ENCODE measurements around the gene PUS10.

DNA sequence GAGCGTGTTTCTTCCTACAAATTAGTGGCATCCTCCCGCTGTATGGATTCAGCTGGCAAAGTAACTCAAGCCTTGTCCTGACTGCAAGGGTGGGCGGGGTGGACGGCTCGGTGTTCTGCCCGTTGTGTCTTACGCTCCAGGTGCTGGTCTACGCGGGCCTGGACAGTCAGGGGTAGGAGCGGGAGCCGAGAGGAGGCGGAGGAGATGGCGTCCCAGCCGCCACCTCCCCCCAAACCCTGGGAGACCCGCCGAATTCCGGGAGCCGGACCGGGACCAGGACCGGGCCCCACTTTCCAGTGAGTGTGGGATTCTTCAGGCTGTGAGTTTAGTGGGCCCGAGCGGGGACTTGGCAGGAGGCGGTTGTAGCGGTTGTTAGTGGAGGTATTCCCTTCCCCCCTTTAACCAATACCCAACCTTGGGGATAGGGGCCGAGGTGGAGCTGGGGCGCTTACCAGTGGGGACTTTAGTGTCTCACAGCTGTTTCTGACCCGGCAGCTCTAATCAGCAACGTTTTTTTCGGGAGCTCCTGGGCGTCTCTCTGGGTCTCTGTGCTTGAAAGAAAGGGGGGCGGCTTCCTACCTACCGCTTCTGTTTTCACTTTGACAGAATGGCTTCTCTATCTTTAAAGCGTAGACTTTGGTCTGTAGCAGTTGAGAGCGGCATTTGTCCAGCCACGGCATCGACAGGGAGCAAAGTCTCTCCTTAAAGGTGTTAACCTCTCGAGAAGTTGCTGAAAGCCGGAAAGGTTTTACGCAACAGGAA lies at the start of gene PUS10, which contains the start of gene PEX13:
- TF ChIP-seq, protein P1, sequence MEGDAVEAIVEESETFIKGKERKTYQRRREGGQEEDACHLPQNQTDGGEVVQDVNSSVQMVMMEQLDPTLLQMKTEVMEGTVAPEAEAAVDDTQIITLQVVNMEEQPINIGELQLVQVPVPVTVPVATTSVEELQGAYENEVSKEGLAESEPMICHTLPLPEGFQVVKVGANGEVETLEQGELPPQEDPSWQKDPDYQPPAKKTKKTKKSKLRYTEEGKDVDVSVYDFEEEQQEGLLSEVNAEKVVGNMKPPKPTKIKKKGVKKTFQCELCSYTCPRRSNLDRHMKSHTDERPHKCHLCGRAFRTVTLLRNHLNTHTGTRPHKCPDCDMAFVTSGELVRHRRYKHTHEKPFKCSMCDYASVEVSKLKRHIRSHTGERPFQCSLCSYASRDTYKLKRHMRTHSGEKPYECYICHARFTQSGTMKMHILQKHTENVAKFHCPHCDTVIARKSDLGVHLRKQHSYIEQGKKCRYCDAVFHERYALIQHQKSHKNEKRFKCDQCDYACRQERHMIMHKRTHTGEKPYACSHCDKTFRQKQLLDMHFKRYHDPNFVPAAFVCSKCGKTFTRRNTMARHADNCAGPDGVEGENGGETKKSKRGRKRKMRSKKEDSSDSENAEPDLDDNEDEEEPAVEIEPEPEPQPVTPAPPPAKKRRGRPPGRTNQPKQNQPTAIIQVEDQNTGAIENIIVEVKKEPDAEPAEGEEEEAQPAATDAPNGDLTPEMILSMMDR (IDR thresholded peaks at IDR 0.05), result no peak
- TF ChIP-seq POLR2AphosphoS5 (IDR thresholded peaks at IDR 0.05; ENCODE audit: low read depth, low read length) (no peak), TCF7L2 (IDR thresholded peaks at IDR 0.05; ENCODE audit: low read depth, low read length) (0 out of 2 replicates have a peak, but pooled peaks have one; percentile 32), SIN3A (IDR thresholded peaks at IDR 0.05; ENCODE audit: borderline replicate concordance, insufficient read depth, low read depth, low read length) (peak; percentile 92; the same call in 1 of the 2 replicates)
- TF ChIP-seq, protein P2, sequence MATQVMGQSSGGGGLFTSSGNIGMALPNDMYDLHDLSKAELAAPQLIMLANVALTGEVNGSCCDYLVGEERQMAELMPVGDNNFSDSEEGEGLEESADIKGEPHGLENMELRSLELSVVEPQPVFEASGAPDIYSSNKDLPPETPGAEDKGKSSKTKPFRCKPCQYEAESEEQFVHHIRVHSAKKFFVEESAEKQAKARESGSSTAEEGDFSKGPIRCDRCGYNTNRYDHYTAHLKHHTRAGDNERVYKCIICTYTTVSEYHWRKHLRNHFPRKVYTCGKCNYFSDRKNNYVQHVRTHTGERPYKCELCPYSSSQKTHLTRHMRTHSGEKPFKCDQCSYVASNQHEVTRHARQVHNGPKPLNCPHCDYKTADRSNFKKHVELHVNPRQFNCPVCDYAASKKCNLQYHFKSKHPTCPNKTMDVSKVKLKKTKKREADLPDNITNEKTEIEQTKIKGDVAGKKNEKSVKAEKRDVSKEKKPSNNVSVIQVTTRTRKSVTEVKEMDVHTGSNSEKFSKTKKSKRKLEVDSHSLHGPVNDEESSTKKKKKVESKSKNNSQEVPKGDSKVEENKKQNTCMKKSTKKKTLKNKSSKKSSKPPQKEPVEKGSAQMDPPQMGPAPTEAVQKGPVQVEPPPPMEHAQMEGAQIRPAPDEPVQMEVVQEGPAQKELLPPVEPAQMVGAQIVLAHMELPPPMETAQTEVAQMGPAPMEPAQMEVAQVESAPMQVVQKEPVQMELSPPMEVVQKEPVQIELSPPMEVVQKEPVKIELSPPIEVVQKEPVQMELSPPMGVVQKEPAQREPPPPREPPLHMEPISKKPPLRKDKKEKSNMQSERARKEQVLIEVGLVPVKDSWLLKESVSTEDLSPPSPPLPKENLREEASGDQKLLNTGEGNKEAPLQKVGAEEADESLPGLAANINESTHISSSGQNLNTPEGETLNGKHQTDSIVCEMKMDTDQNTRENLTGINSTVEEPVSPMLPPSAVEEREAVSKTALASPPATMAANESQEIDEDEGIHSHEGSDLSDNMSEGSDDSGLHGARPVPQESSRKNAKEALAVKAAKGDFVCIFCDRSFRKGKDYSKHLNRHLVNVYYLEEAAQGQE (IDR thresholded peaks at IDR 0.05; ENCODE audit: insufficient read depth in 1 of 2, low read depth in 2 of 2, low read length in 1 of 2), result no peak
